ENCODE measurements around the gene PDLIM4.

Gene PDLIM4

GRCh38 chr5:132237670-132238069 is 19.8 kb upstream of the PDLIM4 start:
- DNase-seq (ENCODE audit: low spot score) = no peak
- in situ Hi-C loops (cut with MboI; ENCODE audit: low pct_unique_long_range_greater_than_20kb, low sequenced_read_pairs, unreplicated experiment) = no loop called here
- TF ChIP-seq CTCF (IDR thresholded peaks at IDR 0.05; ENCODE audit: extremely low read depth, insufficient read depth, missing control alignments) = no peak

GRCh38 chr5:132238169-132238744 is 19.2 kb upstream of the PDLIM4 start:
- peak; percentile 78 for TF ChIP-seq CTCF (IDR thresholded peaks at IDR 0.05; ENCODE audit: extremely low read depth, insufficient read depth, missing control alignments)
- in situ Hi-C loops (cut with MboI; ENCODE audit: low pct_unique_long_range_greater_than_20kb, low sequenced_read_pairs, unreplicated experiment) = no loop called here
- peak; percentile 60 for DNase-seq (ENCODE audit: low spot score)

- TF ChIP-seq CTCF (IDR thresholded peaks at IDR 0.05; ENCODE audit: extremely low read depth, insufficient read depth, missing control alignments) = no peak
- DNase-seq (ENCODE audit: low spot score) = no peak
- in situ Hi-C loops (cut with MboI; ENCODE audit: low pct_unique_long_range_greater_than_20kb, low sequenced_read_pairs, unreplicated experiment) = no loop called here
These were observed 18.5 kb upstream of the PDLIM4 start for GRCh38 chr5:132238901-132239500.

DNA sequence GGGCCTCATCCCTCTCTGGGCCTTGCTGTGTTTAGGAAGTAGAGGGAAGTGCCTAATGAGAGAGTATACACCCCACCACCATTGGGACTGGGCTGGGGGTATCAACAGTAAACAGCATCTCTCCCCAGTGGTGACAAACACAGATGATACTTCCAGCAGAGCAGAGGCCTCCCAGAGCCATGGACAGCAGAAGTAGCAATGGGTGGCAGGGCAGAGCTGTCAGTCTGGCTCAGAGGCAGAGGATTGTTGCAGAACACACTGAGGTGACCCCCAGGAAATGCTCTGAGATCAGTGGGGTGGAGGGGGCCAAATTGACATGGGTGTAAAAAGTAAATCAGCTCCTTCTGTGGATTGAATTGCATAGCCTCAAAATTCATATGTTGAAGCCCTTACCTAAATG is 17.7 kb upstream of the PDLIM4 start:
- TF ChIP-seq CTCF (IDR thresholded peaks at IDR 0.05; ENCODE audit: extremely low read depth, insufficient read depth, missing control alignments) = no peak
- no peak for DNase-seq (ENCODE audit: low spot score)
- in situ Hi-C loops (cut with MboI; ENCODE audit: low pct_unique_long_range_greater_than_20kb, low sequenced_read_pairs, unreplicated experiment) = no loop called here

- DNase-seq (ENCODE audit: low spot score) = no peak
- in situ Hi-C loops (cut with MboI; ENCODE audit: low pct_unique_long_range_greater_than_20kb, low sequenced_read_pairs, unreplicated experiment) = no loop called here
These were observed 14.0 kb upstream of the PDLIM4 start for GRCh38 chr5:132243366-132243977.

GRCh38 chr5:132245593-132245992 is 11.9 kb upstream of the PDLIM4 start:
- in situ Hi-C loops (cut with MboI; ENCODE audit: low pct_unique_long_range_greater_than_20kb, low sequenced_read_pairs, unreplicated experiment) = no loop called here
- no peak for DNase-seq (ENCODE audit: low spot score)
- TF ChIP-seq CTCF (IDR thresholded peaks at IDR 0.05; ENCODE audit: extremely low read depth, insufficient read depth, missing control alignments) = no peak

More at GRCh38 chr5:132243366-132243977, 14.0 kb upstream of the PDLIM4 start:
- TF ChIP-seq CTCF (IDR thresholded peaks at IDR 0.05; ENCODE audit: extremely low read depth, insufficient read depth, missing control alignments) = no peak
